Smooth muscle cell (in vitro differentiated cells): Measurements from ENCODE around the gene ARHGAP15. TPM values are rescaled to one million over a fixed set of nuclear protein-coding genes. Genes with fewer than 3 reads are reported as not detected.

Experiments used
- DNase-seq: peaks from one replicate; lab custom pipeline; 2025; ENCODE audit not compliant: unreplicated experiment; lab: John Stamatoyannopoulos, UW
- H2AFZ ChIP-seq: fragments of 200-600 bp; sonication (generic); 2 replicates; pipeline ENCODE4 v1.6.0; 2016; ENCODE audit warnings: antibody characterized with exemption, low read depth, mild to moderate bottlenecking
- H3F3A ChIP-seq: fragments of 200-600 bp; sonication (generic); 2 replicates; pipeline ENCODE4 v1.6.0; 2017; ENCODE audit warnings: antibody characterized with exemption, low read depth
- H3K27ac ChIP-seq: fragments of 200-600 bp; sonication (generic); 2 replicates; pipeline ENCODE4 v1.5.1; 2016; ENCODE audit warnings: low read depth, mild to moderate bottlenecking
- H3K27me3 ChIP-seq: fragments of 200-600 bp; sonication (generic); 2 replicates; pipeline ENCODE4 v1.6.1; 2016; ENCODE audit warnings: low read depth, mild to moderate bottlenecking
- H3K36me3 ChIP-seq: fragments of 200-600 bp; sonication (generic); 2 replicates; pipeline ENCODE4 v1.5.1; 2016; ENCODE audit warnings: low read depth
- H3K4me1 ChIP-seq: fragments of 200-600 bp; sonication (generic); 2 replicates; pipeline ENCODE4 v1.5.1; 2016; ENCODE audit warnings: low read depth
- H3K4me2 ChIP-seq: fragments of 200-600 bp; sonication (generic); 2 replicates; pipeline ENCODE4 v1.6.0; 2016; ENCODE audit warnings: mild to moderate bottlenecking
- H3K4me3 ChIP-seq: fragments of 200-600 bp; sonication (generic); 2 replicates; pipeline ENCODE4 v1.5.1; 2016; ENCODE audit warnings: mild to moderate bottlenecking
- H3K79me2 ChIP-seq: fragments of 200-600 bp; sonication (generic); 2 replicates; pipeline ENCODE4 v1.6.0; 2016; ENCODE audit warnings: low read depth, mild to moderate bottlenecking
- H3K9ac ChIP-seq: fragments of 200-600 bp; sonication (generic); 2 replicates; pipeline ENCODE4 v1.6.0; 2016; ENCODE audit warnings: low read depth
- H3K9me3 ChIP-seq: fragments of 200-600 bp; sonication (generic); replicated peaks from 2 replicates; pipeline ENCODE4 v1.5.1; 2016; ENCODE audit warnings: low read depth
- H4K20me1 ChIP-seq: fragments of 200-600 bp; sonication (generic); 2 replicates; pipeline ENCODE4 v1.6.0; 2016; ENCODE audit warnings: low read depth
- WGBS: methylation state at CpG from one replicate; pipeline ENCODE4 v1.1.7; 2016; ENCODE audit warnings: low lambda C conversion rate; 5-methylcytosine and 5-hydroxymethylcytosine counted together
- polyA plus RNA-seq: library from polyadenylated mRNA; unstranded; fragments of >200 nt; fragmentation: Nextera tagmentation; extraction: Ambion mirVana; gene quantifications from 2 replicates; pipeline ENCODE4 v1.2.1, GENCODE V29; 2016
- total RNA-seq: library from RNA; depleted of rRNA; stranded (reverse); fragments of >200 nt; gene quantifications from 2 replicates; pipeline ENCODE4 v1.2.3, GENCODE V29; 2014
- TF ChIP-seq, protein P1 (sequence below): fragments of 200-600 bp; sonication (generic); IDR thresholded peaks from 2 replicates; pipeline ENCODE4 v1.5.1; 2017; ENCODE audit warnings: borderline replicate concordance, mild to moderate bottlenecking, antibody characterized with exemption; ENCODE audit not compliant: insufficient read depth, poor library complexity, severe bottlenecking

ARHGAP15 gene
- total and polyA plus RNA-seq, 2 experiments from 2014 or later, result not detected

DNA sequence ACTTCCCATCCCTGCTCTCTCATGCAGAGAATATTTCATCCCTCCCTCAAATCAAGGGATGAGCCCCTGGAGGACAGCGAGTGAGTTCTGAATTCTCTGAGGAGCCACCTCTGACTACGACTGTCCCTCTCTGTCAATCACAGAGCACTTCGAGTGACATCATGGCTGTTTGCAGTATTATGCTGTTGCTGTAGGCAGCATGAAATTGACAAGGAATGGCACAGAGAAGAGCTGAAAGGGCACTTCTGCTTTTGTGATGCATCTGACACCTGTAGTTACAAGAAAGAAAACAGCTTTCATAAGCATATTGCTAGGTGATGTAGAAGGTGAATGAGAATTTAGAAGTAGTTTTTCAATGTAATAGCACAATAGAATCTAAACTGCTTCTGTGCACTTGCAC is 166.9 kb downstream of the ARHGAP15 start:
- no peaks in the 10 kb centered on the region for H3K4me1 ChIP-seq
- H4K20me1 ChIP-seq, result no peaks in the 10 kb centered on the region

DNA sequence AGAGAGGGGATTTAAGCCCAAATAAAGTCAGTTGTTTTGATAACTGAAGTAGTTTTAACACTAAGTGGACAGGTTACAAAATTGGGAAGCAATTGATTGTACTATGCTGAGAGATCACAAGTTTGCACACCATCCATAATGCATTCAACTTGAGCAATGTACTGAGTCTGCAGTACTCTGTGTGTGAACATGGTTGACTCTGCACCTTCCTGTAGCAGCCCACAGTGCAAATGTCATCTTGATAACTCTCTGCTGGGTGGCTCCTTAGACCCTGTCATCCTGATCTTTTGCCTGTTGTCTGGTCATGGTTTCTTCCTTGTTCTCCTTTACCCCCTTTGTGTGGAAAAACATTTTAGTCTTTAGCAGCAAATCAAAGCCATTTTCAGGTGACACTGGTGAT is 168.0 kb downstream of the ARHGAP15 start:
- DNase-seq, result no peak
- Histone ChIP-seq H3K4me1 (no peaks in the 10 kb centered on the region), H3K9ac (no peak overlapping the region)

More for the DNA sequence above, 166.9 kb downstream of the ARHGAP15 start:
- H3K4me3 ChIP-seq, result no peak overlapping the region
- WGBS, result 74% methylated on average over 3 of the region's 3 CpGs
- DNase-seq, result no peak
- no peaks in the 10 kb centered on the region for H3K36me3 ChIP-seq
- no peak overlapping the region for H2AFZ ChIP-seq
- TF ChIP-seq, protein P1, sequence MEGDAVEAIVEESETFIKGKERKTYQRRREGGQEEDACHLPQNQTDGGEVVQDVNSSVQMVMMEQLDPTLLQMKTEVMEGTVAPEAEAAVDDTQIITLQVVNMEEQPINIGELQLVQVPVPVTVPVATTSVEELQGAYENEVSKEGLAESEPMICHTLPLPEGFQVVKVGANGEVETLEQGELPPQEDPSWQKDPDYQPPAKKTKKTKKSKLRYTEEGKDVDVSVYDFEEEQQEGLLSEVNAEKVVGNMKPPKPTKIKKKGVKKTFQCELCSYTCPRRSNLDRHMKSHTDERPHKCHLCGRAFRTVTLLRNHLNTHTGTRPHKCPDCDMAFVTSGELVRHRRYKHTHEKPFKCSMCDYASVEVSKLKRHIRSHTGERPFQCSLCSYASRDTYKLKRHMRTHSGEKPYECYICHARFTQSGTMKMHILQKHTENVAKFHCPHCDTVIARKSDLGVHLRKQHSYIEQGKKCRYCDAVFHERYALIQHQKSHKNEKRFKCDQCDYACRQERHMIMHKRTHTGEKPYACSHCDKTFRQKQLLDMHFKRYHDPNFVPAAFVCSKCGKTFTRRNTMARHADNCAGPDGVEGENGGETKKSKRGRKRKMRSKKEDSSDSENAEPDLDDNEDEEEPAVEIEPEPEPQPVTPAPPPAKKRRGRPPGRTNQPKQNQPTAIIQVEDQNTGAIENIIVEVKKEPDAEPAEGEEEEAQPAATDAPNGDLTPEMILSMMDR, result no peak
- H3F3A ChIP-seq, result no peaks in the 10 kb centered on the region
- peaks cover 5% of the 10 kb centered on the region for H3K27me3 ChIP-seq
- H3K9ac ChIP-seq, result no peak overlapping the region
- no peaks in the 10 kb centered on the region for H3K79me2 ChIP-seq
- H3K4me2 ChIP-seq, result no peak overlapping the region
- H3K27ac ChIP-seq, result no peak overlapping the region
- H3K9me3 ChIP-seq, result no peaks in the 10 kb centered on the region

DNA sequence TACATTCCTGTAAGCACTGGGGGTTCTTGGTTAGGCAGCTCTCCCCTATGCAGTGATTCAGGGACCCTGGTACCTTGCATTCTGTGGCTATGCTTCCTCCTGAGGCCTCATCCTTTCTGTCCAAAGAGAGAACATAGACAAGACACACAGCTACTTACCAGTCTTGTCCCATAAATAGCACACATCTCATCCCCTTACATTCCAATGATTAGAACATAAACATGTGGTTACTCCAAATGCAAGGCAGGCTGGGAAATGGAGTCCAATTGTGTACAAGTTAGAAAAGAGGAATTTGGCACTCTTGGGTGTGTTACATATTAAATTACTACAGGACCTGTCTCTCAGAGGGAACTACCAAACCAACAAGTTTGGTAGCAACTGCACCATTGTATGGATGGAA is 171.3 kb downstream of the ARHGAP15 start:
- TF ChIP-seq, protein P1, result no peak
- H3K4me3 ChIP-seq, result no peak overlapping the region
- no peaks in the 10 kb centered on the region for H4K20me1 ChIP-seq
- no peaks in the 10 kb centered on the region for H3K79me2 ChIP-seq
- no peaks in the 10 kb centered on the region for H3F3A ChIP-seq
- H2AFZ ChIP-seq, result no peak overlapping the region
- DNase-seq, result no peak
- no peak overlapping the region for H3K4me2 ChIP-seq
- no peaks in the 10 kb centered on the region for H3K27me3 ChIP-seq
- H3K9ac ChIP-seq, result no peak overlapping the region
- H3K36me3 ChIP-seq, result no peaks in the 10 kb centered on the region
- no peaks in the 10 kb centered on the region for H3K9me3 ChIP-seq
- no peaks in the 10 kb centered on the region for H3K4me1 ChIP-seq
- H3K27ac ChIP-seq, result no peak overlapping the region

More for the DNA sequence above, 168.0 kb downstream of the ARHGAP15 start:
- no peaks in the 10 kb centered on the region for H3K79me2 ChIP-seq
- no peaks in the 10 kb centered on the region for H3F3A ChIP-seq
- no peak overlapping the region for H3K4me2 ChIP-seq
- H2AFZ ChIP-seq, result no peak overlapping the region
- H3K36me3 ChIP-seq, result no peaks in the 10 kb centered on the region
- no peaks in the 10 kb centered on the region for H4K20me1 ChIP-seq
- H3K4me3 ChIP-seq, result no peak overlapping the region
- no peaks in the 10 kb centered on the region for H3K9me3 ChIP-seq
- TF ChIP-seq, protein P1, result no peak
- no peaks in the 10 kb centered on the region for H3K27me3 ChIP-seq
- H3K27ac ChIP-seq, result no peak overlapping the region

DNA sequence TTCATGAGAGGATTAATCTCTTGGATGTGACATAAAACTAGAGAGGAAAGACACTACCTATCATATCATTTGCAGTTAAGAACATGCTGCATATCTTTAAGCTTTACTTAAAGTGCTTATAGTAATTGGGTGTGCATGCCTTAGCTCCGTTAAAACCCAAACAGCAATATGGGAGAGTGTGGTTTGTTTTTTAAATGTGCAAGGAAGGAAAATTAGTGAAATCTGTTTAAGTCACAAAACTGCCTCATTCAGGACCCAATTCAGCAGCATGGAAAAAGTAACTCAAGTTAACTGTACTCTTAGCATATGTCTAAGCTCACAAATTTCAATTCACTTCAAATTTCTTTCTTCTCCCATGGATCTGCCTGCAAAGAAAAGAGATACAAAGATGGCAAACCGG is 182.2 kb downstream of the ARHGAP15 start:
- no peaks in the 10 kb centered on the region for H3K27me3 ChIP-seq
- H3K4me1 ChIP-seq, result no peaks in the 10 kb centered on the region
- H3K27ac ChIP-seq, result no peak overlapping the region
- H3K9me3 ChIP-seq, result no peaks in the 10 kb centered on the region
- H3K36me3 ChIP-seq, result no peaks in the 10 kb centered on the region
- no peak overlapping the region for H2AFZ ChIP-seq
- no peak overlapping the region for H3K4me2 ChIP-seq
- 71% methylated on average over 2 of the region's 2 CpGs for WGBS
- no peaks in the 10 kb centered on the region for H3F3A ChIP-seq
- no peak for DNase-seq
- TF ChIP-seq, protein P1, result no peak
- H3K4me3 ChIP-seq, result no peak overlapping the region
- H3K9ac ChIP-seq, result no peak overlapping the region
- no peaks in the 10 kb centered on the region for H3K79me2 ChIP-seq
- no peaks in the 10 kb centered on the region for H4K20me1 ChIP-seq
